Mesendoderm (in vitro differentiated cells): Measurements from ENCODE around the gene MYO7A.

ENCODE experiments used
- DNase-seq: peaks from one replicate; pipeline ENCODE4 v3.0.0; 2013
- H2AK5ac ChIP-seq: 2 replicates; pipeline ENCODE4 v1.6.1; 2013; ENCODE audit warnings: low read length, inconsistent platforms
- H2BK120ac ChIP-seq: 2 replicates; pipeline ENCODE4 v1.6.1; 2013; ENCODE audit warnings: low read depth, mild to moderate bottlenecking, low read length, moderate library complexity, mixed read lengths
- H2BK15ac ChIP-seq: replicated peaks from 2 replicates; pipeline ENCODE4 v1.6.1; 2013; ENCODE audit warnings: low read depth, mild to moderate bottlenecking, moderate library complexity
- H2BK5ac ChIP-seq: 2 replicates; pipeline ENCODE4 v1.6.1; 2013; ENCODE audit warnings: low read length, inconsistent platforms
- H3K18ac ChIP-seq: 2 replicates; pipeline ENCODE4 v1.6.1; 2013; ENCODE audit warnings: mild to moderate bottlenecking, low read length, mixed read lengths
- H3K23ac ChIP-seq: one replicate; pipeline ENCODE4 v1.6.1; 2013; ENCODE audit warnings: low read length
- H3K27ac ChIP-seq: 2 replicates; pipeline ENCODE4 v1.5.1; 2013; ENCODE audit warnings: low read depth, mild to moderate bottlenecking, inconsistent platforms, low read length, moderate library complexity
- H3K27me3 ChIP-seq: 2 replicates; pipeline ENCODE4 v1.6.1; 2013; ENCODE audit warnings: low read length, control low read depth, mild to moderate bottlenecking, inconsistent platforms; ENCODE audit not compliant: insufficient read depth, poor library complexity
- H3K36me3 ChIP-seq: 2 replicates; pipeline ENCODE4 v1.6.1; 2013; ENCODE audit warnings: low read length, inconsistent platforms; ENCODE audit not compliant: control insufficient read depth, insufficient read depth
- H3K4ac ChIP-seq: one replicate; pipeline ENCODE4 v1.6.1; 2013; ENCODE audit warnings: low read depth, mild to moderate bottlenecking, low read length, moderate library complexity
- H3K4me1 ChIP-seq: 2 replicates; pipeline ENCODE4 v1.6.1; 2013; ENCODE audit warnings: low read depth, low read length, inconsistent platforms; ENCODE audit not compliant: control insufficient read depth
- H3K4me2 ChIP-seq: 2 replicates; pipeline ENCODE4 v1.6.1; 2013; ENCODE audit warnings: low read length
- H3K4me3 ChIP-seq: 2 replicates; pipeline ENCODE4 v1.5.1; 2013; ENCODE audit warnings: mild to moderate bottlenecking, low read length
- H3K56ac ChIP-seq: one replicate; pipeline ENCODE4 v1.6.1; 2013; ENCODE audit warnings: low read length
- H3K79me1 ChIP-seq: 2 replicates; pipeline ENCODE4 v1.6.1; 2013; ENCODE audit warnings: low read length, inconsistent platforms
- H3K79me2 ChIP-seq: 2 replicates; pipeline ENCODE4 v1.6.1; 2013; ENCODE audit warnings: mild to moderate bottlenecking, low read length; ENCODE audit not compliant: control insufficient read depth, insufficient read depth
- H3K9ac ChIP-seq: 2 replicates; pipeline ENCODE4 v1.6.1; 2013; ENCODE audit warnings: low read length, inconsistent platforms
- H4K5ac ChIP-seq: one replicate; pipeline ENCODE4 v1.6.1; 2013; ENCODE audit warnings: low read length
- H4K8ac ChIP-seq: one replicate; pipeline ENCODE4 v1.6.1; 2013; ENCODE audit warnings: low read depth, mild to moderate bottlenecking, control low read depth, low read length, moderate library complexity
- WGBS: extraction: QIAGEN DNeasy Blood & Tissue Kit; methylation state at CpG from one replicate; pipeline ENCODE4 v1.1.7; 2013; ENCODE audit warnings: low lambda C conversion rate, missing lambda C conversion rate; ENCODE audit not compliant: insufficient coverage; ENCODE audit errors: extremely low coverage; 5-methylcytosine and 5-hydroxymethylcytosine counted together

MYO7A gene

GRCh38 chr11:77259641-77260040 lies 131.6 kb downstream of the MYO7A start:
- Histone ChIP-seq H3K4me2 (no peak overlapping the region), H3K27me3 (no peaks in the 10 kb centered on the region), H3K4ac (no peak overlapping the region), H3K79me1 (no peaks in the 10 kb centered on the region), H3K4me3 (no peak overlapping the region), H2BK5ac (no peak overlapping the region), H3K56ac (no peak overlapping the region), H2AK5ac (no peak overlapping the region), H4K5ac (no peak overlapping the region), H3K79me2 (no peaks in the 10 kb centered on the region), H3K36me3 (no peaks in the 10 kb centered on the region), H3K27ac (no peak overlapping the region), H3K9ac (no peak overlapping the region), H3K23ac (no peak overlapping the region), H3K4me1 (no peaks in the 10 kb centered on the region), H3K18ac (no peak overlapping the region), H2BK120ac (no peak overlapping the region), H2BK15ac (no peak overlapping the region), H4K8ac (no peak overlapping the region)
- no peak for DNase-seq
- no CpG with 5 or more reads among the region's 2 CpGs for WGBS

- no peak overlapping the region for H3K9ac ChIP-seq
- no peak overlapping the region for H2BK5ac ChIP-seq
- H3K79me1 ChIP-seq: no peaks in the 10 kb centered on the region
- no peak overlapping the region for H3K4me3 ChIP-seq
- H3K4ac ChIP-seq: no peak overlapping the region
- H2AK5ac ChIP-seq: no peak overlapping the region
- H3K27ac ChIP-seq: no peak overlapping the region
- H2BK120ac ChIP-seq: no peak overlapping the region
- H3K79me2 ChIP-seq: no peaks in the 10 kb centered on the region
- no peak overlapping the region for H3K23ac ChIP-seq
- H3K27me3 ChIP-seq: no peaks in the 10 kb centered on the region
- H4K8ac ChIP-seq: no peak overlapping the region
- H3K18ac ChIP-seq: no peak overlapping the region
- no peaks in the 10 kb centered on the region for H3K36me3 ChIP-seq
- H3K4me1 ChIP-seq: no peaks in the 10 kb centered on the region
- H4K5ac ChIP-seq: no peak overlapping the region
- H3K4me2 ChIP-seq: no peak overlapping the region
- no peak for DNase-seq
- no peak overlapping the region for H2BK15ac ChIP-seq
- no peak overlapping the region for H3K56ac ChIP-seq
Measured at GRCh38 chr11:77262803-77263202, 134.8 kb downstream of the MYO7A start.
